Measurements from ENCODE around the gene UNC80.

UNC80 gene

DNA sequence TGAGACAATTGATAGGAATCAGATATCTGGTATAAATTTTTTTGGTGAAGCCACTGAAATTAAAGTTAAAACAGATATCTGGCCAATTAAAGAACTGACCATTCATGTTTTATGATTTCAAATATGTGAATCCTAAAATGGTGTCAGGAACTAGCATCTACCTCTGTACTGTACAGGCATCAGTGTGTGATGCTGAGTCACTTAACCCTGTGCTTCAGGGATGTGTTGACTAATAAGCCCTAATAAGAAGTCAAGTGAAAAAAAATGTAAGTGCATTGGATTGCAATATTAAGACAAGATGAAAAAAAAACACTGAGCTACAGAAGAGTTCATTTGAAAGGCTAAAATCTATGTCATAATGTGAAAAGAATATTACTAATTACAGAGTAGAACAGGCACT is 9.1 kb upstream of the UNC80 start:
- H3K27ac ChIP-seq: peak overlapping the region in 5 of 11 experiments; percentile 6 to 19 (median 12); a peak in 2 of 22 replicates
- H3K4me1 ChIP-seq: peaks cover 0 to 20% (median 15%) of the 10 kb centered on the region in 10 experiments; a peak in 16 of 20 replicates
- peak overlapping the region in 9 of 11 experiments; percentile 11 to 69 (median 54); a peak in 16 of 22 replicates for H3K4me2 ChIP-seq
- no peaks in the 10 kb centered on the region for H4K20me1 ChIP-seq
- H3K27me3 ChIP-seq: no peaks in the 10 kb centered on the region
- TF ChIP-seq Cebpa-rat (IDR thresholded peaks at IDR 0.05): no peak
- no peak overlapping the region for H3K4me3 ChIP-seq
- H3K36me3 ChIP-seq: no peaks in the 10 kb centered on the region
- no peak overlapping the region for H3K9ac ChIP-seq
- H3K9me3 ChIP-seq (replicated peaks in 1 of 11): no peaks in the 10 kb centered on the region; a peak in 1 of 22 replicates

DNA sequence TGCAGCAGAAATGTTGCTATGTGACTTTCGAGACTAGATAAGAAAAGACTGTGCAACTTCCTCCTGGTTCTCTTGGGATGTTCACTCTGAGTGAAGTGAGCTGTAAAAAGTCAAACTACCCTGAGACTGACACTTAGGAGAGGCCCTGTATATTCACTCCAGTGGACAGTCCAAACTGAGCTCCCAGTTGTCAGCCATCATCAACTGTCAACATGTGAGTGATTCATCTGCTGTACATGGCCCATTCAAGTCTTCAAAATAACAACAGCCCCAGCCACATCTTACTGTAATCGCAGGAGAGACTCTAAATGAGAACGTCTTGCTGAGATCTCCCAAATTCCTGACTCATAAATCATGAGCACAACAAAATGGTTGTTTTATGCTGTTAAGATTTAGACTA is 8.5 kb upstream of the UNC80 start:
- H3K9ac ChIP-seq: no peak overlapping the region
- TF ChIP-seq Cebpa-rat (IDR thresholded peaks at IDR 0.05): no peak

DNA sequence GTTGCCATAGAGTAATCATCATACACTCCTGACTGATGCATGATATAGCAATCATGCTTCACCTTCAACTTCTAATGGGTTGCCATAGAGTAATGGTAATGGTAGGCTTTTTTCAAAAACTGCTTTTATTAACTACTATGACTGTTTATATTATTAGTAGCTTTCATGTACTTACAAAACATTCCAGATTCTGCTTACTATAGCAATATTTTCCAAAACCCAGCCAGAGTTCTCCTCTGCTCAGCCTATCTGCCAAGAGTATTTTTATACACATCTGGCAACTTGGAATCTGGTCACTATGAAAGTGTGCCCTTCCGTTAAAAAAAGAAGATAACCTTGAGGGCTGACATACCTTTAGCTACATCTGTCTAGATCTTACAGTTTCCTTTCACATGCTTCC is 5.0 kb upstream of the UNC80 start:
- H3K9ac ChIP-seq: no peak overlapping the region
- no peak overlapping the region for H3K4me3 ChIP-seq
- H3K9me3 ChIP-seq (replicated peaks in 1 of 11): peaks cover 0 to 4% (median 1%) of the 10 kb centered on the region in 11 experiments; a peak in 6 of 22 replicates
- peaks cover 0 to 20% (median 15%) of the 10 kb centered on the region in 10 experiments; a peak in 16 of 20 replicates for H3K4me1 ChIP-seq
- H4K20me1 ChIP-seq: no peaks in the 10 kb centered on the region
- no peak for TF ChIP-seq Cebpa-rat (IDR thresholded peaks at IDR 0.05)
- H3K36me3 ChIP-seq: no peaks in the 10 kb centered on the region
- H3K27me3 ChIP-seq: no peaks in the 10 kb centered on the region
- H3K4me2 ChIP-seq: no peak overlapping the region
- H3K27ac ChIP-seq: no peak overlapping the region

More for the DNA sequence above, 8.5 kb upstream of the UNC80 start:
- Histone ChIP-seq H3K9me3 (replicated peaks in 1 of 11) (no peaks in the 10 kb centered on the region; a peak in 1 of 22 replicates), H3K4me2 (peak overlapping the region in 9 of 11 experiments; percentile 11 to 69 (median 54); a peak in 18 of 22 replicates), H3K4me1 (peaks cover 0 to 20% (median 15%) of the 10 kb centered on the region in 10 experiments; a peak in 16 of 20 replicates), H3K27ac (peak overlapping the region in 4 of 11 experiments; percentile 6 to 13 (median 10); a peak in 1 of 22 replicates), H3K27me3 (no peaks in the 10 kb centered on the region), H3K4me3 (no peak overlapping the region), H3K36me3 (no peaks in the 10 kb centered on the region), H4K20me1 (no peaks in the 10 kb centered on the region)

DNA sequence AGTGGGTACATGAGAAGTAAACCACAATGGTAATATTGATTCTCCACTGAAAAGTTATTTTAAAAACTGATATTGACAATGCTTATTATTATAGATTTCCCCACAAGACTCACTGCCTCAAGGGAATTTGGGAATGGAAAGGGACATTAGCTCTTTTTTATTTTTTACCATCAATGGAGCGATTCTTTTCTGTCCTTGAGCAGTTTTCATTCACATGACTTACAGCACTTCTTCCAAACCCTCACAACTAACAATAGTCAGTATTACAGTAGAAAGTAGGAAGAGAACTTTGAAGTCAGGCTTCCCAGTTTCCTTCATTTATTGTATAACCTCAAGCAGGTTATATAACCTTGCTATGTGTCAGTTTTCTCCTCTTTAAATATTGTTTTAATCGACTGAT is 4.3 kb upstream of the UNC80 start:
- H3K36me3 ChIP-seq: no peaks in the 10 kb centered on the region
- no peak overlapping the region for H3K9ac ChIP-seq
- H4K20me1 ChIP-seq: no peaks in the 10 kb centered on the region
- no peak overlapping the region for H3K4me2 ChIP-seq
- no peak overlapping the region for H3K4me3 ChIP-seq
- H3K4me1 ChIP-seq: peaks cover 0 to 17% (median 15%) of the 10 kb centered on the region in 10 experiments; a peak in 16 of 20 replicates
- no peak overlapping the region for H3K27ac ChIP-seq
- peaks cover 0 to 9% (median 4%) of the 10 kb centered on the region in 11 experiments; a peak in 6 of 22 replicates for H3K9me3 ChIP-seq (replicated peaks in 1 of 11)
- H3K27me3 ChIP-seq: no peaks in the 10 kb centered on the region
- TF ChIP-seq Cebpa-rat (IDR thresholded peaks at IDR 0.05): no peak

DNA sequence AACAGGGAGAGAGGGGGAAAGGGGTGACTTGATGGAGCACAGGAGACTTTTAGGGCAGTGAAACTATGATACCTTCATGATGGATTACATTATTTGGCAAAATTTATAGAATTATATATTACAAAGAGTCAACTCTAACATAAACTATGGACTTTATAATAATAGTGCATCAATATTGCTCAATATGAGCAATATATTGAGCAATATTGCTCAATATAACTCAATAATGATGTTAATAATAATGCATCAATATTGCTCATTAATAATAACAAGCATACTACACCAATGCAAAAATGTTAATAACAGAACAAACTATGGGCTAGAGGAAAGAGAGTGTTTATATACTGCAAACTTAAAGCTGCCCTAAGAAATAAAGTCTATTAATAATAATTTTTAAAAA is 3.1 kb upstream of the UNC80 start:
- Histone ChIP-seq H3K4me3 (no peak overlapping the region), H3K4me1 (peaks cover 0 to 4% (median 2%) of the 10 kb centered on the region in 10 experiments; a peak in 12 of 20 replicates), H3K4me2 (no peak overlapping the region), H3K27ac (no peak overlapping the region), H4K20me1 (no peaks in the 10 kb centered on the region), H3K9me3 (replicated peaks in 1 of 11) (peaks cover 0 to 9% (median 4%) of the 10 kb centered on the region in 11 experiments; a peak in 6 of 22 replicates), H3K27me3 (no peaks in the 10 kb centered on the region), H3K36me3 (no peaks in the 10 kb centered on the region), H3K9ac (no peak overlapping the region)
- no peak for TF ChIP-seq Cebpa-rat (IDR thresholded peaks at IDR 0.05)

DNA sequence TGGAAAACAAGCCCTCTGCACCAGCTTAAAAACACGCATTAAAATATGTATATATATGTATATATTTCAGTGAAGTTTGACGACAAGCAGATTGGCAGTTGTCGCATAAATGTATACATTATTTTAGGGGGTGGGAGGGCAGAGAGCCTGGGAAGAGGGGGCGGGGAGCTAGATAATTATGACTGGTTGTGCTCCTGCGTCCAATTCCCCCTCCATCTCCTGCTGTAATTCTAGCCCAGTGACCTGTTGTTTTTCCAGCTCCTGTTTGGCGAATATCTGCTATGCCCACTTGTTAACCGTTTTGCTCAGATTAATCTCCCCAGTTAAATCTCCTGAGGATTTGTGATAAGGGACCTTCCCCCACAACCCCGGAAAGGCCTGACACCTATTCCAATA is 656 bp downstream of the UNC80 start:
- Histone ChIP-seq H3K4me2 (no peak overlapping the region), H4K20me1 (no peaks in the 10 kb centered on the region), H3K9me3 (replicated peaks in 1 of 11) (peaks cover 0 to 9% (median 4%) of the 10 kb centered on the region in 11 experiments; a peak in 6 of 22 replicates), H3K27me3 (no peaks in the 10 kb centered on the region), H3K36me3 (no peaks in the 10 kb centered on the region), H3K9ac (no peak overlapping the region), H3K4me1 (no peaks in the 10 kb centered on the region), H3K4me3 (no peak overlapping the region), H3K27ac (no peak overlapping the region)
- no peak for TF ChIP-seq Cebpa-rat (IDR thresholded peaks at IDR 0.05)

DNA sequence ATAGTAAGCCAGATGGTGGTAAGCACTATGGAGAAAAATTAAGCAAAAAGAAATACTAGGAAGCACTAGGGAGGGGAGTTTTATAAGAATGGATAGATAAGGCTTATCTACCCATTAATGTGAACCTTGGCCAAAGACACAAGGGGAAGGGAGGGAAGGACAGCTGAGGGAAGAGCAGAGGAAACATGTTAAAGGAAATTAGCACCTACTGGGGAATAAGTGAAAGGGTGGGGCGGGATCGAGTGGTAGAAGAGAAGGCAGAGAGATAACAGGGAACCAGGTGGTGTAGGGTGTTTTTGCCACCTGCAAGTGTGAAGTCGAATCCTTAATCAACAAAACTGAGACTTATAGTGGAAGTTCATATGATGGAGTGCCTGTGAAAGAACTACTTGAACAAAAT is 1.7 kb downstream of the UNC80 start:
- Histone ChIP-seq H3K4me3 (no peak overlapping the region), H3K4me2 (no peak overlapping the region), H3K36me3 (no peaks in the 10 kb centered on the region), H4K20me1 (no peaks in the 10 kb centered on the region), H3K4me1 (no peaks in the 10 kb centered on the region), H3K9ac (no peak overlapping the region), H3K27me3 (no peaks in the 10 kb centered on the region), H3K27ac (no peak overlapping the region), H3K9me3 (replicated peaks in 1 of 11) (peaks cover 0 to 9% (median 4%) of the 10 kb centered on the region in 11 experiments; a peak in 6 of 22 replicates)
- TF ChIP-seq Cebpa-rat (IDR thresholded peaks at IDR 0.05): no peak

DNA sequence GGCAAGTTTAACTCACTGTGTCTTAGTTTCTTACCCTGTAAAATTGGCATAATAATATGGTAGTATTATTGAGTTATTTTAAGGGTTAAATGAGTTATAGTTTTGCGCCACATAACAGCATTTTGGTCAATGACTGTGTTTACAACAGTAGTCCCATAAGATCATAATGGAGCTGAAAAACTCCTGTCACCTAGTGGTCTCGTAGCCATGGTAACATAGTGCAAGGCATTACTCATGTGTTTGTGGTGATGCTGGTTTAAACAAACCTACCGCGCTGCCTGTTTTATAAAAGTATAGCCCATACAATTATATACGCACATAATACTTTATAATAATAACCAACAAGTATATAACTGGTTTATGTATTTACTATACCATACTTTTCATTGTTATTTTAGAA is 15.8 kb downstream of the UNC80 start:
- no peak overlapping the region for H3K27ac ChIP-seq
- TF ChIP-seq Cebpa-rat (IDR thresholded peaks at IDR 0.05): no peak
- H3K36me3 ChIP-seq: no peaks in the 10 kb centered on the region
- no peak overlapping the region for H3K4me3 ChIP-seq
- no peak overlapping the region for H3K9ac ChIP-seq
- H3K9me3 ChIP-seq (replicated peaks in 1 of 11): no peaks in the 10 kb centered on the region
- H3K4me2 ChIP-seq: no peak overlapping the region
- H3K27me3 ChIP-seq: no peaks in the 10 kb centered on the region
- no peaks in the 10 kb centered on the region for H3K4me1 ChIP-seq
- H4K20me1 ChIP-seq: no peaks in the 10 kb centered on the region

DNA sequence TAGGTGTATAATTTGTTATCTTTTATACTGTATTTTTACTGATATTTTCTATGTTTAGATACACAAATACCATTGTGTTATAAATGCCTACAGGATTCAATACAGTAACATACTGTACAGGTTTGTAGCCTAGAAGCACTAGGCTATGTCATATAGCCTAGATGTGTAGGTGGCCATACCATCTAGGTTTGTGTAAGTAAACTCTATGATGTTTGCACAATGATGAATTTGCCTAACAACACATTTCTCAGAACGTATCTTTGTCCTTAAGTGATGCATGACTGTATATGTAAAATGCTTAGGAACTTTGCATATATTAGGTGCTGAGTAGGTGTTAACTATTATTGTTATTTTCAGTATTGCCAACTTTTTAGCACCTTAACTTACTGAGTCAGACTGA is 17.3 kb downstream of the UNC80 start:
- Histone ChIP-seq H3K36me3 (no peaks in the 10 kb centered on the region), H3K27ac (no peak overlapping the region), H3K4me1 (no peaks in the 10 kb centered on the region), H3K27me3 (no peaks in the 10 kb centered on the region), H3K9ac (no peak overlapping the region), H4K20me1 (no peaks in the 10 kb centered on the region), H3K4me3 (no peak overlapping the region), H3K4me2 (no peak overlapping the region), H3K9me3 (replicated peaks in 1 of 11) (no peaks in the 10 kb centered on the region)
- no peak for TF ChIP-seq Cebpa-rat (IDR thresholded peaks at IDR 0.05)

DNA sequence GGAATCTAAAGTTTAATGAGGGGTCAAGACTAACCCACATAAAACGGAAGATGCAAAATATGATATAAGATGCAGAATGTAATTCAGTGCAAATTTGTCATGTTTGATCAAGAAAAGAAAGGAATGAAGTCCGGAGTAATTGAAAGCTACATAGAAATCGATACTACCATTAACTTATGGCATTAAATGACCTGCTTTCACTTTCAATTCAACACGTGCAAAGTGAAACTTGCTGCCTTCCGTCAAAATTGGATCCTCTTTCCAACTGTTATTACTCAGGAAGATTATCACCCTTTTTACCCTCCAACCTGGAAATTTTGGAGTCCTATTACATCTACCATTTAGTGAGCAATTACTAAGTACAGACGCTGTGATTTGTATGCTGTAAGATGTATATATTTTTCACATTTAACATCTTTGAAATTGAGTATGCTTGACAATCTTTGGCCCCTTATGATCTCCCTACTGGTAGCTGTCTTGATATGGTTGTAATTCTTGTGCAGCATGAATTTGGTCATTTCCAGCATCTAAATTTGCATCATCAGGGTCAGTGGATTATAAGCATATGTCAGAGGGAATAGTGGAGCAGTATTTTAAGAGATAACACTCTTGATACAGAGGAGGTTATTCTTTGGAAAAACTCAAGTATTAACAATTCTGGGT is 18.6 kb downstream of the UNC80 start:
- Histone ChIP-seq H3K27ac (no peak overlapping the region), H3K4me1 (no peaks in the 10 kb centered on the region), H3K4me2 (peak overlapping the region; percentile 15 to 51 (median 37); a peak in 16 of 22 replicates), H4K20me1 (no peaks in the 10 kb centered on the region), H3K9ac (no peak overlapping the region), H3K36me3 (no peaks in the 10 kb centered on the region), H3K27me3 (no peaks in the 10 kb centered on the region), H3K9me3 (replicated peaks in 1 of 11) (no peaks in the 10 kb centered on the region), H3K4me3 (0 out of 20 replicates have a peak overlapping the region, but pooled peaks of 1 of the 10 experiments have one; percentile 22)
- TF ChIP-seq Cebpa-rat (IDR thresholded peaks at IDR 0.05): no peak

Data from BLaER1 treated with 17β-estradiol and CSF1 and Interleukin-3, amounts not matched to agents 10 nM and 100 nM (cell line).